Activated effector memory CD4-positive, alpha-beta T cell treated with anti-CD3 and anti-CD28 coated beads, Interleukin-2, amount 50 U/mL, for 16 hours (primary cell): ENCODE results near the gene PPFIA1.
"Not testable (repeated sequence)": the region's sequence is repeated elsewhere in the genome, so short reads cannot be mapped to it uniquely, and the experiment has no call there.

Experiments used
- DNase-seq: peaks from one replicate; pipeline ENCODE4 v3.0.0-alpha.2; 2020

The PPFIA1 gene

DNA sequence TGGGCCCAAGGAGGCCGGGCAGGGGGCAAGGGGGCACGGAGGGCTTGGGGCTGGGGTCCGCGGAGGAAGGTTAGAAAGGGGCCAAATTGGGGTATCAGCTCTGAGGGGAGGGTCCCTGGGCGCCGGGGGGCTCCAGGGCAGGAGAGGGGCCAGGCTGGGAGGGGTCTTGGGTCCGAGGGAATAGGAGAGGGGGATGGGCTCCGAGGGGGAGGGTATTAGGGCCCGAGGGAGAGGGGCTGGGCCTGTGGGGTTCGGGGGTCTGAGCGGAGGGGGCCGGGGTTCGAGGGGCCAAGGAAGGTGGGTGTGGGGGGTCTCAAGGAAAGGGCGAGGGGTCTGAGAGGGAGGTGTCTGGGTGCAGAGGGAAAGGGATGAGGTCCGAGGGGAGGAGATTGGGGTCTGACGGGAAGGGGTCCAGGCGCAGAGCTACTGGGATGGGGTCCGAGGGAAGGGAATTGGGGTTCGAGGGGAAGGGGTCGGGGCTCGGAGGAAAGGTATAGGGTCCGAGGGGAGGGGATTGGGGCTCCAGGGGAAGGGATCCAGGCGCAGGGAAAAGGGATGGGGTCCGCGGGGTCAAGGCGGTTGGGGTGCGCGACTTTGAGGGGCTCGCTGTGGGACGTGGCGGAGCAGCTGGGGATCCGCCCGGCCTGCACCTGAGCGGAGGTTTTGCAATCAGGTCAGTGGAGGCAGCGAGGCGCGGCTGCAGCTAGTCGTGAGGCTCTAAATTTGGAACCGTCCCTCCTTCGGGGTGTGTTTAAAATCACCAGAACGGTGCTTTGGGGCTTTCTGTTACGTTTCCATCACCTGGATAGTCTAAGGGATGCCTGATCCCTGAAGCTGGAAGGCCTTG is 128.6 kb downstream of the PPFIA1 start:
- no peak for DNase-seq

DNA sequence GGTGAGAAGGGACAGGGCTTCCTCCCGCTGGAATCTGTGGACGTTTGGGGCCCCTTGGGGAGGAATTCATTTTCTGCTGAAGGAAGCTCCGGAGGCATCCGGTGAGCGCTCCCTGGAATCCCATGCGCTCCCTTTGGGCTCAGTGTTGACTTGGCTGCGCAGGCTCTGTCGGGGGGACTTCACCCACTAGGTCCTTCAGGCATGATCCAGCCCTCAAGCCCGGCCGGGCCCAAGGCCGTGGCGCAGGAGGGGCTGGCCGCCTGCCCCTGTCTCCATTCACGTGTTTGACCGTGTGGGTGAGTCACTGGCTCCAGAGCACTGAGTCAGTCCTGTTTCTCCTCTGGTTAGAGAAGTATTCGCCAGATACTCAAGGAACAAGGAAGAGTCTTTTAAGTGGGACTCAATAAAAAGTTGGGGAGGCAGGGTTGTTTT is 129.2 kb downstream of the PPFIA1 start:
- DNase-seq = no peak

DNA sequence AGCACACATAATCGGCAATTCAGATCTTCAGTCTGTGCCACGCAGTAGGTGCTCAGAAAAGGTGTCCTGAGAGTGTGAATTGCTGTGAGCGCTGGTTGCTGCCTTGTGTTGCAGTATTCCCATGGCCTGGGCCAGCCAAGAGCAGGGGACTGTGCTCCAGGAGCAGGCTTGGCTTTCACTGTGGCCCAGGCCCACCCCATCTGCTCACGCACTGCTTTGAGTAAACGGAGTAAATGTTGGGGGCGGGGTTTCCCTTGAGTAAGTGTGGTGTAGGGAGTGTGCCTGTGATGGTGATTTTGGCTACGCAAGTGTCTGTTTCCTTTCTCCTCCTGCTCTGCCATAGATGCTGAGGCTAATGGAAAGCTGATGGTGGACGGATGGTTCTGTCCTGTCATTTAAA is 130.2 kb downstream of the PPFIA1 start:
- no peak for DNase-seq

DNA sequence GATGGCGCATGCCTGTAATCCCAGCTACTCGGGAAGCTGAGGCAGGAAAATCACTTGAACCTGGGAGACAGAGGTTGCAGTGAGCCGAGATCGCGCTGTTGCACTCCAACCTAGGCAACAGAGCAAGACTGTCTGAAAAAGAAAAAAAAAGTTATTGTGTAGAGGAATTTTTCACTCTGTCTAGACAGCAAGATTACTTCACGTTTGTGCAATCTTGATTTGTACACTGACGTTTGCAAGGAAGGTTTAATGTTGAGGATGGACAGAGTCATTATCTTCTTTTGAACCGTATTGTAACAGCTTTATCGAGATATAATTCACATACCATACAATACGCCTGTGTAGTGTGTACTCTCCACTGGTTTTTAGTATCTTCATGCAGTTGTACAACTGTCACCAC is 131.5 kb downstream of the PPFIA1 start:
- DNase-seq = no peak

DNA sequence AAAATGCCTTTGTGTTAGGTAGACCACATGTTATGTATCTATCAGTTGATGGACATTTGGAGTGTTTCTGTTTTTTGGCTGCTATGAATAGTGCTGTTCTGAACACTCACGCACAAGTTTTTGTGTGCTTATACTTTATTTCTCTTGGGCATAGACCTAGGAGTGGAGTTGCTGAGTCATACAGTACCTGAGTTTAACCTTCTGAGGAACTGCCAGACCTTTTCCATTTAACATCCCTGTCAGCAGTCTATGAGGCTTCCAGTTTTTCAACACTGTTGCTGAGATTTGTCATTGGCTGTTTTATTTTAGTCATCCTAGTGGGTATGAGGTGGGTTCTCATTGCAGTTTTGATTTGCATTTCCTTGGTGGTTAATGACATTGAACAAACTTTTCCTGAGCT is 132.2 kb downstream of the PPFIA1 start:
- no peak for DNase-seq

DNA sequence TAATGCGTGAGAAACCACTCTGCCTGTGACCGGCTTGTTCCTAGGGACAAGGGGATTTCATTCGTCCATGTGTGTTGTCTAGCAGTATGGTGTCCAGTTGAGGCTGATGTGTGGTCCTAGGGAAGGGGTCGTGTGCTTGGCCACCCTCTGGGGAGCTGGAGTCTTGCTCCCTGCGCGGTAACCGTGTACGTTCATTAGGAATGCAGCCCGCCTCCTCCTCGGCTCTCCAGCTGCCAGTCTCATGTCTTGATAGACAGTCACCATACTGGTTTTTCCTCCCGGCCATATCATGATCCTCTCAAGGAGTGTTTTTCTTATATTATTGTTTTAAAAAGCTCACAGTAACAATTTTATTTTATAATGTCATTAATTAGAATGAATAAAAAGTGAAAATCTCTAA is 133.8 kb downstream of the PPFIA1 start:
- DNase-seq = no peak

DNA sequence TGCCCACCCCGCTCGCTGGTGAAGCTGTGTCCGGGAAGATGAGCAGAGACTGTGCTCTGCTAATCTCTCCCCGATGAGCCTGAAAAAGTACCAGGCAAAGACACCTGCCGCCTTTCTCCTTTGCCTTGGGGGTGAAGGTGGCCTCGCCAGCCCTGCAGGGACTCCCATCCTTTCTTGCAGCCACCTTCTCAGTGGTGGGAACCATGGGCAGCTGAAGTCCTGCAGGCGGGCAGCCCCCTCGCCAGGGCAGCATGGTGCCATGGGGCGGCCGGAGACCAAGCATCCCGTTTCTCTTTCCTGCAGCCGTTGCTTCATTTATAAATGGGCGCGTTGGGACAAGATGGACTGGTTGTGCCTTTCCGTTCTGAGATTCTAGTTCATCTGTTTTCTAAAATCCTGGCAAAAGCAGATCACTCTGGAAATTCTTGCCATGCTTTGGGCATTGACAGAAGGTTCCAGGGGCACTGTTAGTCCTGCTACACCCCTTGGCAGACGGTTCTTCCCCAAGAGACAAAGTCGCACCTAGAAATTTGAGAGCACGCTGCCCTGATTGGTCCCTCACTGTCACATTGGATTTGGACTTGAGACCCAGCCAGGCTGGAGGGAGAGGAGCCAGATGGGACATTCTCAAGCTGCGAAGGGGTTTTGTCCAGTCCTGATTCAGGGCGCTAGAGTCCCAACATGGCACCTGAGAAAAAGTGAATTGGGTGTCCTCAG is 135.3 kb downstream of the PPFIA1 start:
- no peak for DNase-seq

DNA sequence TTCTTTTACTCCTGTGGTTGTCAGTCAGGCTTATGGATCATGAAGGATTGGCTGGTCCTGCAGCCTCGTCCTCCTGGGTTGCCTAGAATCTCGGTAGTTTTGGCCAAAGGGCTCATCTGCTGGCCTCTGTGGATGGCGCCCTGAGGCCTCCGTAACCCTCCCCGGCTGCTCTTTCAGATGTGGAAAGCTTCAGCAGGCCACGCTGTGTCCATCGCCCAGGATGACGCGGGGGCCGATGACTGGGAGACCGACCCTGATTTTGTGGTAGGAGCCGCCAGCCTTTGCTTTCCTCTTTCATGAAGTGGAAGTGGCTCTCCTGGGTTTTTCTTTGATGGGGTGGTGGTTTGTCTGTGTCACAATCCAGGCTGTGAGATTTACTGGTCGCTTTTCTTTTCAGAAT is 136.6 kb downstream of the PPFIA1 start:
- no peak for DNase-seq

DNA sequence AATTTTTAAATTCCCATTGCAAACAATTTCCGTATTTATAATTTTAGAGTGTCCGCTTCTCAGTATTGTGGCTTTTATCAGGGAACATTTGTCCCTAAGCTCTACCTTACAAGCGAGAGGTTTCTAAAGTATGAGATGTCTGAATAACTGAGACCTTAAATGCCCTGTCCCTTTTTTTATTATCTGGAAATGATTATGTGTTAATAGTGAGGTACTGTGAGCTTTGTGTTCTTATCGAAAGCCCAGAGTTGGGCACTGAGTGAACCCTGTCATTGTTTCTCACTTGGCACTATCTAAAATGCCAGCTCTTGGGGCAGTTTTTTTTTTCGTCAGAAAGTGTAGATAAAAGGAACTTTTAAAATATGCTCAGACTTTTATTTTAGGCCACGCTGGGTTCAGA is 137.3 kb downstream of the PPFIA1 start:
- DNase-seq = no peak

DNA sequence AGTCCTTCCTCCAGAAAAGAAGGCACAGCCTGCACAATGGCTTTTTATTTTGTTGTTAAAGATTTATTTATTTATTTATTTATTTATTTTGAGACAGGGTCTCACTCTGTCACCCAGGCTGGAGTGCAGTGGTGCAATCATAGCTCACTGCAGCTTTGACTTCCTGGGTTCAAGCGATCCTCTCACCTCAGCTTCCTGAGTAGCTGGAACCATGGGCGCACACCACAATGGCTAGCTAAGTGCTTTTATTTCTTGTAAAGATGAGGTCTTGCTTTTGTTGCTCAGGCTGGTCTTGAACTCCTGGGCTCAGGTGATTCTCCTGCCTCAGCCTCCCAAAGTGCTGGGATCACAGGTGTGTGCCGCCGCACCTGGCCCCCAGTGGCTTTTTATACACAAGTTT is 137.8 kb downstream of the PPFIA1 start:
- not testable (repeated sequence) for DNase-seq

DNA sequence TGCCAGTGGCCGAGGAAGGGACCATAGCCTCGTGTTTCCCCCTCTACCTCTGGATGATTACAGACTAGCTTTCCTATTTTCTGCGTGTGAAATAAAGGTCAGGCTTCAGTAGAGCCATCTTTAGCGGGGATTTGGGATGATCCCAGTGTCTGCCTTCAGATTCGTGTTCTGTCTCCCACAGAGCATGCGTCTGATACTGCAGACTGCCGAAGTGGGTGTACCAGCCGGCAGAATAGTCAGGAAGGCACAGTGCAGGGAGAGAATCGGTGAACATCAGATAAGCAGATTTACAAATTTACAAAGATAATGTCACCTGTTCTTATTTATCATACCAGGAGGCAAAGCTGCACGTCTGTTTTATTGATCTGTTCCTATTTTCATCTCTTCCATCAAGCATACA is 138.9 kb downstream of the PPFIA1 start:
- no peak for DNase-seq

DNA sequence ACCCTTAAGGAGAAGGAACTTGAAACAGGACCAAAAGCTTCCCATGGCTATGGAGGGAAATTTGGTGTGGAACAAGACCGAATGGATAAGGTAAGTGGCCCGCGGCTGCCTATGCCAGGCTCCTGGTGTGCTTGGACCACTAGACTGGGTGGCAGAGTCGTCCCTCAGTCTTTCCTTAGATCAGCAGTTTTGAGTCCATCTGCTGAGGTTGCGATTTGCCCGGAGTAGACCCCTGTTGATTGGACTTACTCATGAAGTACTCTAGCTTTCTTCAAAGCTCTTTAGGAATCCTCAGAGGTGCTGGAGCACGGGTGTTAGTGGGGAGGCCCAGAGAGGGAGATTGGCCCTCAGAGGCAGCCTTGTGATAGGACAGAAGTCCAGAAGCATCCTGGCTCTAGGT is 139.4 kb downstream of the PPFIA1 start:
- no peak for DNase-seq

DNA sequence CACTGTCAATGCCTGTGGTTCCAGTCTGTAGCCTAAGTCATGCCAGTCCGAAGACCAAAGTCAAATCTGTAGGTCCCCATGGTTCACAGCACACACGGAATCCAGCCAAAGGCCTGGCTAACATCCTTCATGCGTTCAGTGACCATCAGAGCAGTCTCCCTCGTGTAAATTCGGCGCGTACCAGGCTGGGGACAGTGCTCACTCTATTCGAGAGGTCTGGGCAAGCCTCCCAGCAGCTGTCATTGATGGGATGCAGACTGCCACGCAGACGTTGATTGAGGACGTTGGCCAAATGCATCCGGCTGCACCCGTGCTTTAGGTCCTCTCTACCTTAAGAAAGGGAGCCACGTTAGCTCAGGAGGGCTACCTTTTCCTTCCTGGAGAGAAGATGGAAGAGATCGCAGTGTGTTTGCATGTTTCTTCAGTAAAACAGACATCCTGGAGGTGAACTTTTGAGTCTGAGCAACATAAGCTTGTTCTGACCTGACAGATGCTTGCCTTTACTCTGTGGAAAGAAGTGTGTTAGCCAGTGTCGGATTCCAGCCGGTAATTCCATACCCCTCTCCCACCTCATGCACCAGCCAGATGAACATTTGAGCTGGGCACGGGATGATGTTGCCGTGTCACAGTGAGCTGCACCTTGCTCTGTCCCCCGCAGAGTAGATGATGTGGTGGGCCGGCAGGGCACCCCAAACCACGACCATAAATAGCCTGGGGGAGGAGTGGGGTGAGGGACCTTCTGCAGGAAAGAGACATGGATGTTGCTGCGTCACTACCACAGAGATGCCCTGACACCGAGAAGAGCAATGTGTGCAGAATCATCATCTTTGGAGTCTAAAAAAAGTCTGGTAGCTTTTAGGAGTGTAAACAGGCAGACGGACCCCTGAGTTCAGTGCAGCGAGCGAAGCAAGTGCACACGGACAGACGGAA is 140.1 kb downstream of the PPFIA1 start:
- DNase-seq = no peak

DNA sequence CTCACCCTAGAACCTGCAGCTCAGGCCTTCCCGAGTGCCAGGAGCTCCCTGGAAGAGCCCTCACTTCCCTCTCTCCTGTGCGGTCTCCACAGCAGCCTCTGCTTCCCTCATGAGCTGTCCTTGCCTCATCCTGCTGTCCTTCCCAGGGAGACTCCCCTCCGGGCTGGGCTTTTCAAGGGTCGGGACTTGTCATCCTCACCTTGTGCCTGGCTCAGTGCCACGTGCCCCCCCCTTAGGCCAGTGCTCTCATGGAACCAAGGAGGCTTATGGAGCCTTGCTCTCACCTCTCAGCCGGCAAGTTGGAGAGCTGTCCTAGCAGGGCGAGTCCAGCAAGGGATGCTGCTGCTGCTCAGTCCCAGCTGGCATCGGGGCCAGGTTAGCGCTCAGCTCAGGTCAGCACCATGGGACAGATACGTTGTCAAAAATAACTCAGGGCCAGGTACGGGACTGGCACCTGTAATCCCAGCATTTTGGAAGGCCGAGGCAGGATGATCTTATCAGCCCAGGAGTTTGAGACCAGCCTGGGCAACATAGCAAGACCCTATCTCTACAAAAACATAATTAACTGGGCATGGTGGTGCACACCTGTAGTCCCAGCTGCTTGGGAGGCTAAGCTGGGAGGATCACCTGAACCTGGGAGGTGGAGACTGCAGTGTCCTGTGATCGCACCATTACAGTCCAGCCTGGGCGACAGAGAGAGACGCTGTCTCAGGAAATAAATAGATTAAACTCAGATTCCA is 141.4 kb downstream of the PPFIA1 start:
- DNase-seq = no peak

DNA sequence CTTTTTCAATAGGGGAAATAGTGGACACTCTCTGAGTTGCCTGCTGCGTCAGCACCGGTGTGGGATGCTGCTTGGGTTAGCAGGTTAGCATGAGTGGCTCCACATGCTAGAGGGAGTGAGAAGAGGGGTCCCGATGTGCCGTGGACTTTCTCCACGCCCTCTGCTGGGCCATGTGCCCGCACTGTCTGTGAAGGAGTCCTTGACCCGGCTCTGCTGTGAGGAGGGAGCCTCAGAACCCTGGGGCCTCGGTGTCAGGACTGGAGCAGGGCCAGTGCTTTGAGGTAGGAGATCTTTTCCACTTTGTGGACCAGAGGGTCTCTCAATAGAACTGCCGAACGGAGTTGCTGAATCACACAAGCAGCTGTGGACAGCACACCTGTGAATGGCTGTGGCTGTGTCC is 142.7 kb downstream of the PPFIA1 start:
- no peak for DNase-seq

DNA sequence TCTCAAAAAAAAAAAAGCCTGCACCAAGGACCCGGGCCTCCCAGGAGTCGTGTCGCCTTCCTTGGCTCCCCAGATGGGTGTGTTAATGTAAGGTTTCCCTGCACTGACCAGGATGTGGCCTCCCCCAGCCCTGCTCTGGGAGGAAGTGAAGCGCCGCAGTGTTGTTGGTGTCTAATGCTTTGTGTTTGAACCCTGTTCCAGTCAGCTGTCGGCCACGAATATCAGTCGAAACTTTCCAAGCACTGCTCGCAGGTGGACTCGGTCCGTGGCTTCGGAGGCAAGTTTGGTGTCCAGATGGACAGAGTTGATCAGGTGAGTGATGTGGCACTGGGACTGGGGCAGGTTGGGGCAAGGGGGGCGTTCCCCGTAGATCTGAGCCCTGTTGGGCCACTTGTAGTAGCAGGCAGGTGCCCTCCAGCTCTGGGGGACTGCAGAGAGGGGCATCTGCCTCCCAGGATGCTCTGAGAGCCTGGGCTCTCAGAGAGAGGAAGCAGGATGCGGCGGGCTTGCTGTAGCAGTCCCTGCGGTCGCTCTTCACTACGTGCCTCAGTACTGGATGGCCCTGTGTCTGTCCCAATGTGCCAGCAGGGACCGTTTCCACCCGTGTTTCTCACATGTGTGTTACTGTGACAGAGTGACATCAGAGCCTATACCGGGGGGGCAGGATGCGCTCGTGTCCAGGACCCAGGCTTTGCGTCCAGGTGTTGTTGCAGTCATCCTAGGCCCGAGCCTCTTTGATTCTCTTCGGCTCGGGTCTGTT is 144.0 kb downstream of the PPFIA1 start:
- no peak for DNase-seq

DNA sequence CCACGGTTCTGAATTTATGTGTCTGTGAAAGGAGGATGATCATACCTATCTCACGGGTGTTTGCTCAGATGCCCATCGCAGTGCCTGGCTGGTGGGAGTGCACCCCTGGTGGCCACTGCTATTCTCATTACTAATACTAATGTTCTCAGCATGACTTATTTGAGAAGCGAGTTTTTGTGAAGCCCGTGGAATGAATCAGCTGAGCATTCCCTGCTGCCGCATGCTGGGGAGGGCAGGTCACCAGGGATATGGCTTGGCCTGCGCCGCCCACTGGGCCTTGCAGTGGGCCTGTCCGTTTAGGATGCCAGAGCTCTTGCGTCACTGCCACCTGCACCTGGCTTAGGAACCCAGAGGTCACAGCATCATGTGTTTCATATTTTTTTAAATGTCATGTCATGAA is 144.7 kb downstream of the PPFIA1 start:
- no peak for DNase-seq

DNA sequence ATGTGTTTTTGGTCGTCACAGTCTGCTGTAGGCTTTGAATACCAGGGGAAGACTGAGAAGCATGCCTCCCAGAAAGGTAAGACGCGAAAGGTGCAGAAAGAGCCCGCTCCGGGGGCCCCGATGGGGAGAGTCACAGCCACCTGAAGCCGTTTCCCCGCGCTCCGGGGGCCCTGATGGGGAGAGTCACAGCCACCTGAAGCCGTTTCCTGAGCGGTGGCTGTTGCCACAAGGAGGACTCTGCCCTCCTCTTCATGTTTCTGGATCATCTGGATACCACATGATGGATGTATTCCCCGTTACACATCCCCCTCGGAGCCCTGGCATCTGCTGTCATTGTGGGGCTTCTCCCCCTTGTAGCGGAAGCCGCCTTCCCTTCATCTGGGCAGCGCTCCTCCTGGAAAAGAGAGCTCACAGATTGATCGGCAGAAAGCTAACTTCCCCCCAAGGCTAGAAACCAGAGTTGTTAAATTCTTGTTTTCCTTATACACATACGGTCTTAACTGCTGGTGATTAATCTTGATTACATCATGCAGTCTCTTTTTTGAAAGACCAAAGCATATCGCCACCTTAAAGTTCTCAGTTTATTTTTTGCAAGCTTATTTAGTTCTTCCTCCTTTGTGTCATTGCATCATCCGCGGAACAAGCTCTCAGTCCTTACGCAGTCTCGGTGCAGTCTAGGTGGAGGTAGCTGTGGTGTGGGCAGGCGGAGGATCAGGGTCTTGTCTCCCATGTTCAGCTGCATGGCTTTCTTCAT is 145.3 kb downstream of the PPFIA1 start:
- no peak for DNase-seq

DNA sequence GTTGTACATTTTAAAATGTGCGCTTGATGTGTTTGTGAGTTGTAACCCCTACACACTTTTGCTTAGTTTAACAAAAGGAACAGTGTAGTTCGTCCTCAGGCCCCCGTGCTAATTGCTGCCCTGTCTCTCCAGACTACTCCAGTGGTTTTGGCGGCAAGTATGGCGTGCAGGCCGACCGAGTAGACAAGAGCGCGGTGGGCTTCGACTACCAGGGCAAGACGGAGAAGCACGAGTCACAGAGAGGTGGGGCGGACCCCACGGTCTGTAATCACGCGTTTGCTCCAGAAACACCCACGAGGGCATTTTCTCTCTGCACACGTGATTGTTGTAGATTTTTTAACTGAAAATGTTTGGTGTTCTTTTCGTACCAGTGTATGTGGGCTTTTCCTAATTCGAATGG is 146.4 kb downstream of the PPFIA1 start:
- DNase-seq = no peak

DNA sequence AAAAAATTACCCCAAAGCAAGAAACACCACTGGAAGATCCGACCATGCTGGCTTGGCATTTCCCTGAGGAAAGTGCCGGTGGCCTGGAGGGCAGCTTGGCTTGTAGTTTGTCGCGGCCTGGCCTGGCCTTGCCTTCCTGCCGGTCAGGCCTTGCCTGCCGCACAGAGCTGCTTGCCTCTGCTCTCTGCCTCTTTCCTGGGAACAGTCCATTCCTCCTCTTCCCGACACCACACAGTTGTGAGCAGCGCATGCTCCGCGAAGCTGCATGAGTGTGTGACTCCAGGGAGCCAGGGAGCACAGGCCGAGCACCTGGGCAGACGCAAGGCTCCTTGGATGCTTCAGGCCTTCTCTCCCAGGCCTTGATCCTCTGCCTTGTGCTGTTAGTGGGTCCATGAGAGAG is 147.6 kb downstream of the PPFIA1 start:
- DNase-seq = no peak
